H9 (cell line): ENCODE results near the gene WDR20. TPM values are rescaled to one million over a fixed set of nuclear protein-coding genes. Genes with fewer than 3 reads are reported as not detected.

ENCODE experiments used
- DNase-seq: peaks from one replicate; pipeline ENCODE4 v3.0.0-alpha.2; 2017
- H2AFZ ChIP-seq: one replicate; pipeline ENCODE4 v1.6.1; 2013; ENCODE audit warnings: mild to moderate bottlenecking, low read length, control low read depth, moderate library complexity
- H2AK5ac ChIP-seq: 2 replicates; pipeline ENCODE4 v1.6.1; 2013; ENCODE audit warnings: low read length, control low read depth, mixed read lengths; ENCODE audit not compliant: insufficient read length
- H2BK120ac ChIP-seq: one replicate; pipeline ENCODE4 v1.6.1; 2013; ENCODE audit warnings: low read depth, mild to moderate bottlenecking, low read length, control low read depth, inconsistent platforms; ENCODE audit not compliant: poor library complexity, severe bottlenecking
- H2BK12ac ChIP-seq: 2 replicates; pipeline ENCODE4 v1.6.1; 2013; ENCODE audit warnings: low read length, control low read depth, mixed read lengths, low read depth; ENCODE audit not compliant: insufficient read length
- H2BK15ac ChIP-seq: 2 replicates; pipeline ENCODE4 v1.6.1; 2013; ENCODE audit warnings: low read depth, low read length, control low read depth
- H2BK20ac ChIP-seq: one replicate; pipeline ENCODE4 v1.6.1; 2013; ENCODE audit warnings: low read depth, mild to moderate bottlenecking, low read length, control low read depth, inconsistent platforms; ENCODE audit not compliant: poor library complexity, severe bottlenecking
- H2BK5ac ChIP-seq: 2 replicates; pipeline ENCODE4 v1.6.1; 2013; ENCODE audit warnings: low read length, control low read depth, mixed read lengths; ENCODE audit not compliant: insufficient read length
- H3K14ac ChIP-seq: 2 replicates; pipeline ENCODE4 v1.6.1; 2013; ENCODE audit warnings: low read length, control low read depth; ENCODE audit not compliant: insufficient read depth
- H3K18ac ChIP-seq: 2 replicates; pipeline ENCODE4 v1.6.1; 2013; ENCODE audit warnings: low read depth, mild to moderate bottlenecking, mixed read lengths, low read length, control low read depth; ENCODE audit not compliant: insufficient read length
- H3K23ac ChIP-seq: 2 replicates; pipeline ENCODE4 v1.6.1; 2013; ENCODE audit warnings: low read length, control low read depth, mixed read lengths, low read depth; ENCODE audit not compliant: insufficient read length
- H3K23me2 ChIP-seq: 2 replicates; pipeline ENCODE4 v1.6.1; 2013; ENCODE audit warnings: low read depth, mild to moderate bottlenecking, mixed read lengths, low read length, control low read depth; ENCODE audit not compliant: insufficient read length, poor library complexity, severe bottlenecking
- H3K27ac ChIP-seq: 2 replicates; pipeline ENCODE4 v1.5.1; 2013; ENCODE audit warnings: low read length, control low read depth, mixed read lengths, low read depth; ENCODE audit not compliant: insufficient read length
- H3K27me3 ChIP-seq: 2 replicates; pipeline ENCODE4 v1.6.1; 2013; ENCODE audit warnings: low read length, control low read depth, inconsistent platforms; ENCODE audit not compliant: insufficient read depth
- H3K4ac ChIP-seq: 2 replicates; pipeline ENCODE4 v1.6.1; 2013; ENCODE audit warnings: low read depth, mild to moderate bottlenecking, control low read depth, inconsistent platforms, low read length, moderate library complexity
- H3K4me1 ChIP-seq: 2 replicates; pipeline ENCODE4 v1.6.1; 2013; ENCODE audit warnings: low read length, control low read depth, inconsistent platforms; ENCODE audit not compliant: insufficient read depth
- H3K4me2 ChIP-seq: 2 replicates; pipeline ENCODE4 v1.6.1; 2013; ENCODE audit warnings: low read length, control low read depth, mixed read lengths; ENCODE audit not compliant: insufficient read length, insufficient read depth
- H3K56ac ChIP-seq: 2 replicates; pipeline ENCODE4 v1.6.1; 2013; ENCODE audit warnings: low read depth, mild to moderate bottlenecking, mixed read lengths, low read length, control low read depth; ENCODE audit not compliant: insufficient read length
- H3K79me1 ChIP-seq: 2 replicates; pipeline ENCODE4 v1.6.1; 2013; ENCODE audit warnings: low read depth, mild to moderate bottlenecking, moderate library complexity, low read length, control low read depth, inconsistent platforms; ENCODE audit not compliant: insufficient read depth, poor library complexity, severe bottlenecking
- H3K79me2 ChIP-seq: 2 replicates; pipeline ENCODE4 v1.6.1; 2013; ENCODE audit warnings: low read length, control low read depth, inconsistent platforms; ENCODE audit not compliant: insufficient read depth
- H3K9ac ChIP-seq: 2 replicates; pipeline ENCODE4 v1.6.1; 2013; ENCODE audit warnings: low read length, control low read depth, mixed read lengths; ENCODE audit not compliant: insufficient read length; ENCODE audit errors: extremely low read depth
- H3K9me3 ChIP-seq: one replicate; pipeline ENCODE4 v1.6.1; 2013; ENCODE audit warnings: low read depth, low read length, inconsistent platforms; ENCODE audit not compliant: control insufficient read depth
- H3T11ph ChIP-seq: one replicate; pipeline ENCODE4 v1.6.1; 2013; ENCODE audit warnings: mild to moderate bottlenecking, low read length, control low read depth, inconsistent platforms
- H4K20me1 ChIP-seq: one replicate; pipeline ENCODE4 v1.6.1; 2013; ENCODE audit not compliant: control insufficient read depth, insufficient read length, insufficient read depth
- H4K5ac ChIP-seq: 2 replicates; pipeline ENCODE4 v1.6.1; 2013; ENCODE audit warnings: low read depth, mild to moderate bottlenecking, mixed read lengths, low read length, control low read depth; ENCODE audit not compliant: insufficient read length
- H4K8ac ChIP-seq: replicated peaks from 2 replicates; pipeline ENCODE4 v1.6.1; 2013; ENCODE audit warnings: low read length, control low read depth, mixed read lengths, low read depth; ENCODE audit not compliant: insufficient read length
- H4K91ac ChIP-seq: 2 replicates; pipeline ENCODE4 v1.6.1; 2013; ENCODE audit warnings: low read depth, mild to moderate bottlenecking, moderate library complexity, mixed read lengths, low read length, control low read depth; ENCODE audit not compliant: insufficient read length
- H3K27ac Mint-ChIP-seq, 3 experiments: 2 replicates in 2 of 3; 3 replicates in 1 of 3; pipeline ENCODE4 v1.8.0; 2020 to 2021; ENCODE audit warnings: mixed read lengths in 3 of 3, mild to moderate bottlenecking in 1 of 3, moderate library complexity in 1 of 3
- H3K27me3 Mint-ChIP-seq: 2 replicates; pipeline ENCODE4 v1.8.0; 2021; ENCODE audit warnings: low read depth, mild to moderate bottlenecking, moderate library complexity, mixed read lengths
- H3K36me3 Mint-ChIP-seq, 3 experiments: 2 replicates in 2 of 3; 3 replicates in 1 of 3; pipeline ENCODE4 v1.8.0; 2020 to 2021; ENCODE audit warnings: low read depth in 3 of 3, mixed read lengths in 3 of 3; ENCODE audit not compliant: insufficient read depth in 1 of 3
- H3K4me1 Mint-ChIP-seq, 2 experiments: 2 replicates each; pipeline ENCODE4 v1.8.0; 2020; ENCODE audit warnings: mixed read lengths in 2 of 2
- H3K4me3 Mint-ChIP-seq, 2 experiments: 2 replicates in 1 of 2; 3 replicates in 1 of 2; pipeline ENCODE4 v1.8.0; 2020 to 2021; ENCODE audit warnings: mild to moderate bottlenecking in 2 of 2, mixed read lengths in 2 of 2, moderate library complexity in 1 of 2
- H3K9me3 Mint-ChIP-seq, 2 experiments: 2 replicates in 1 of 2; 3 replicates in 1 of 2; pipeline ENCODE4 v1.8.0; 2020; ENCODE audit warnings: mild to moderate bottlenecking in 2 of 2, mixed read lengths in 2 of 2, moderate library complexity in 1 of 2
- CTCF ChIP-seq: fragments of 200-600 bp; sonication (generic); conservative IDR thresholded peaks from 3 replicates; pipeline ENCODE4 v1.8.0; 2021; ENCODE audit warnings: antibody characterized with exemption, mild to moderate bottlenecking
- WGBS: extraction: QIAGEN DNeasy Blood & Tissue Kit; methylation state at CpG from one replicate; pipeline ENCODE4 v1.1.7; 2013; ENCODE audit warnings: missing lambda C conversion rate, low lambda C conversion rate, mixed read lengths; ENCODE audit not compliant: insufficient read length; ENCODE audit errors: extremely low coverage; 5-methylcytosine and 5-hydroxymethylcytosine counted together
- total RNA-seq: library from RNA; stranded (reverse); gene quantifications from 2 replicates; pipeline ENCODE4 v1.2.1, GENCODE V29; 2021

Gene WDR20
- total RNA-seq, 1 experiment from 2014 or later = 31.6 TPM

DNA sequence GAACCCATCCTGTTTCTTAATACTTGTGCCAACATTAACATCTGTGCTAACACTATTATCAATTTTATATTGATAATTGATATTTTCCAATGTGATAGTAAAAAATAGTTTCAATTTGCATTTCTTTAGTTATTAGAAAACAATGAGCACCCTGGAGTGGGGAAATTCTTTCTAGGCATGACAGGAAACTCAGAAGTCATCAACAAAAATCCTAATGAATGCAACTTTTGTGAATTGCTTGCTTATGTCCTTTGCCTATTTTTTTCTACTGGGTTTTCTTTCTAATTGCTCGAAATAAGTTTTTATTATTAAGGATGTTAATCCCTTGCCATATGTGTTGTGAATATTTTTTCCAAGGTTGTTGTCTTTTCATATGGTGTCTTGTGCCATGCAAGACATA lies 18.1 kb upstream of the WDR20 start:
- Histone ChIP-seq H2BK15ac (no peak overlapping the region), H3K56ac (no peak overlapping the region), H4K5ac (no peak overlapping the region), H3K4ac (no peak overlapping the region), H3K23ac (no peak overlapping the region), H3K79me2 (no peaks in the 10 kb centered on the region), H3K27me3 (no peaks in the 10 kb centered on the region), H2BK12ac (no peak overlapping the region), H2AK5ac (no peak overlapping the region), H4K91ac (no peak overlapping the region), H3K23me2 (no peaks in the 10 kb centered on the region), H2AFZ (no peak overlapping the region), H3K27ac (no peak overlapping the region), H3T11ph (no peak overlapping the region), H4K20me1 (no peaks in the 10 kb centered on the region), H4K8ac (no peak overlapping the region), H2BK120ac (no peak overlapping the region), H3K4me1 (no peaks in the 10 kb centered on the region), H3K79me1 (no peaks in the 10 kb centered on the region), H2BK20ac (no peak overlapping the region), H3K9me3 (no peaks in the 10 kb centered on the region), H3K4me2 (no peak overlapping the region), H2BK5ac (no peak overlapping the region), H3K18ac (no peak overlapping the region), H3K14ac (no peak overlapping the region), H3K9ac (no peak overlapping the region)
- no peak for DNase-seq
- no CpG with 5 or more reads among the region's 1 CpG for WGBS
- no peaks in the 10 kb centered on the region for H3K9me3 Mint-ChIP-seq
- no peak overlapping the region for H3K27ac Mint-ChIP-seq
- peaks cover 2 to 5% (median 4%) of the 10 kb centered on the region in 3 experiments; a peak in 4 of 7 replicates for H3K36me3 Mint-ChIP-seq
- H3K4me1 Mint-ChIP-seq = peaks cover 11 to 13% of the 10 kb centered on the region in 2 experiments
- H3K4me3 Mint-ChIP-seq = no peak overlapping the region
- no peak for TF ChIP-seq CTCF
- no peaks in the 10 kb centered on the region for H3K27me3 Mint-ChIP-seq
